GM03348 (cell line): ENCODE data around the gene SYT2.
"Not testable (repeated sequence)": the region's sequence is repeated elsewhere in the genome, so short reads cannot be mapped to it uniquely, and the experiment has no call there.

Experiments
- DNase-seq: peaks from one replicate; pipeline ENCODE4 v3.0.0; 2012; ENCODE audit warnings: low spot score

SYT2 gene

GRCh38 chr1:202569393-202570322 lies 140.6 kb downstream of the SYT2 start:
- no peak for DNase-seq

- no peak for DNase-seq
Observed at GRCh38 chr1:202568826-202569225, 141.4 kb downstream of the SYT2 start.

GRCh38 chr1:202568410-202568809 lies 141.8 kb downstream of the SYT2 start:
- DNase-seq: no peak

- peak; percentile 75 for DNase-seq
Observed at GRCh38 chr1:202567738-202568137, 142.5 kb downstream of the SYT2 start.

GRCh38 chr1:202565890-202566602 lies 144.2 kb downstream of the SYT2 start:
- no peak for DNase-seq

GRCh38 chr1:202564958-202565495 lies 145.2 kb downstream of the SYT2 start:
- no peak for DNase-seq

- DNase-seq: no peak
Observed at GRCh38 chr1:202563818-202564217, 146.4 kb downstream of the SYT2 start.

GRCh38 chr1:202562444-202563060 lies 147.7 kb downstream of the SYT2 start:
- DNase-seq: no peak

- no peak for DNase-seq
Observed at GRCh38 chr1:202561726-202562443, 148.4 kb downstream of the SYT2 start.

GRCh38 chr1:202561240-202561639 lies 149.0 kb downstream of the SYT2 start:
- no peak for DNase-seq

GRCh38 chr1:202557662-202558061 lies 152.6 kb downstream of the SYT2 start:
- DNase-seq: not testable (repeated sequence)

- DNase-seq: not testable (repeated sequence)
Observed at GRCh38 chr1:202556037-202556436, 154.2 kb downstream of the SYT2 start.

GRCh38 chr1:202554619-202555018 lies 155.6 kb downstream of the SYT2 start:
- DNase-seq: not testable (repeated sequence)

- no peak for DNase-seq
Observed at GRCh38 chr1:202553560-202554038, 156.7 kb downstream of the SYT2 start.

- not testable (repeated sequence) for DNase-seq
Observed at GRCh38 chr1:202553078-202553477, 157.2 kb downstream of the SYT2 start.

- DNase-seq: not testable (repeated sequence)
Observed at GRCh38 chr1:202552615-202553014, 157.6 kb downstream of the SYT2 start.

GRCh38 chr1:202551683-202552082 lies 158.6 kb downstream of the SYT2 start:
- DNase-seq: no peak

GRCh38 chr1:202550088-202550487 lies 160.2 kb downstream of the SYT2 start:
- DNase-seq: not testable (repeated sequence)

- DNase-seq: no peak
Observed at GRCh38 chr1:202547215-202547614, 163.0 kb downstream of the SYT2 start.

- DNase-seq: not testable (repeated sequence)
Observed at GRCh38 chr1:202546796-202547195, 163.5 kb downstream of the SYT2 start.

GRCh38 chr1:202546377-202546776 lies 163.9 kb downstream of the SYT2 start:
- not testable (repeated sequence) for DNase-seq
